Nephron (organoid): ENCODE measurements around the gene NSUN3.

Experiments
- H3K27ac Mint-ChIP-seq, 3 experiments: 2 replicates each; pipeline ENCODE4 v1.8.0; 2020; ENCODE audit warnings: mixed read lengths in 3 of 3, mild to moderate bottlenecking in 2 of 3, moderate library complexity in 1 of 3
- H3K27me3 Mint-ChIP-seq: 2 replicates; pipeline ENCODE4 v1.8.0; 2021; ENCODE audit warnings: low read depth, mild to moderate bottlenecking, moderate library complexity, mixed read lengths
- H3K36me3 Mint-ChIP-seq: 2 replicates; pipeline ENCODE4 v1.8.0; 2020; ENCODE audit warnings: low read depth, mixed read lengths
- H3K4me1 Mint-ChIP-seq: 2 replicates; pipeline ENCODE4 v1.8.0; 2020; ENCODE audit warnings: mixed read lengths
- H3K4me3 Mint-ChIP-seq, 3 experiments: 2 replicates each; pipeline ENCODE4 v1.8.0; 2020; ENCODE audit warnings: mild to moderate bottlenecking in 3 of 3, mixed read lengths in 3 of 3, moderate library complexity in 2 of 3
- H3K9me3 Mint-ChIP-seq: 2 replicates; pipeline ENCODE4 v1.8.0; 2020; ENCODE audit warnings: mixed read lengths
- TF ChIP-seq, protein P1 (sequence below), 3 experiments: fragments of 200-600 bp; sonication (generic); IDR thresholded peaks; one replicate each; pipeline ENCODE4 v1.5.0; 2021; ENCODE audit warnings: antibody characterized with exemption in 3 of 3; ENCODE audit not compliant: unreplicated experiment in 3 of 3

The NSUN3 gene

GRCh38 chr3:94092086-94092485, 29.2 kb downstream of the NSUN3 start:
- Mint-ChIP-seq H3K4me1 (no peaks in the 10 kb centered on the region), H3K4me3 (no peak overlapping the region), H3K36me3 (peaks cover 44% of the 10 kb centered on the region), H3K27me3 (no peaks in the 10 kb centered on the region), H3K9me3 (no peaks in the 10 kb centered on the region), H3K27ac (no peak overlapping the region)
- TF ChIP-seq, protein P1, sequence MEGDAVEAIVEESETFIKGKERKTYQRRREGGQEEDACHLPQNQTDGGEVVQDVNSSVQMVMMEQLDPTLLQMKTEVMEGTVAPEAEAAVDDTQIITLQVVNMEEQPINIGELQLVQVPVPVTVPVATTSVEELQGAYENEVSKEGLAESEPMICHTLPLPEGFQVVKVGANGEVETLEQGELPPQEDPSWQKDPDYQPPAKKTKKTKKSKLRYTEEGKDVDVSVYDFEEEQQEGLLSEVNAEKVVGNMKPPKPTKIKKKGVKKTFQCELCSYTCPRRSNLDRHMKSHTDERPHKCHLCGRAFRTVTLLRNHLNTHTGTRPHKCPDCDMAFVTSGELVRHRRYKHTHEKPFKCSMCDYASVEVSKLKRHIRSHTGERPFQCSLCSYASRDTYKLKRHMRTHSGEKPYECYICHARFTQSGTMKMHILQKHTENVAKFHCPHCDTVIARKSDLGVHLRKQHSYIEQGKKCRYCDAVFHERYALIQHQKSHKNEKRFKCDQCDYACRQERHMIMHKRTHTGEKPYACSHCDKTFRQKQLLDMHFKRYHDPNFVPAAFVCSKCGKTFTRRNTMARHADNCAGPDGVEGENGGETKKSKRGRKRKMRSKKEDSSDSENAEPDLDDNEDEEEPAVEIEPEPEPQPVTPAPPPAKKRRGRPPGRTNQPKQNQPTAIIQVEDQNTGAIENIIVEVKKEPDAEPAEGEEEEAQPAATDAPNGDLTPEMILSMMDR (IDR thresholded peaks at IDR 0.05; ENCODE audit: unreplicated experiment in 3 of 3): no peak

DNA sequence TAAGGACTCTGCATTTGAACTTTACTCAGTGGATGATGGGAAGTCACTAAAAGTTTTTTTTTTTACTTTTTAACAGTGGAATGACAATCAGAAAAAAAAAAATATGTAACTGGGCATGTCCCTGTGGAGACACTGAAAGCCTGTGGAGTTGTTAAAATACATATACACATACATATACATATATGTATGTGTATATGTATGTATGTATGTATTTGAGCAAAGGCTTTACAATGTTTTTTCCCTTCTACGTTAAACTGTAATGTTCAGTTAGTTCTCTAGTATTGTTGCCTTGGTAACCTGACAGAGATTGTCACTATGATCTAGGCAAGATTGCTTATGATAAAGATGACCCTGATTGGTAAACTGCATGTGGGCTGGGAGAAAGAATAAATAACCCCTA, 30.3 kb downstream of the NSUN3 start:
- TF ChIP-seq, protein P1 (IDR thresholded peaks at IDR 0.05; ENCODE audit: unreplicated experiment in 3 of 3): no peak
- H3K4me1 Mint-ChIP-seq: no peaks in the 10 kb centered on the region
- no peaks in the 10 kb centered on the region for H3K9me3 Mint-ChIP-seq
- H3K4me3 Mint-ChIP-seq: no peak overlapping the region
- H3K27ac Mint-ChIP-seq: no peak overlapping the region
- no peaks in the 10 kb centered on the region for H3K27me3 Mint-ChIP-seq
- peaks cover 48% of the 10 kb centered on the region for H3K36me3 Mint-ChIP-seq

GRCh38 chr3:94095111-94095510, 32.2 kb downstream of the NSUN3 start:
- Mint-ChIP-seq H3K4me1 (no peaks in the 10 kb centered on the region), H3K9me3 (no peaks in the 10 kb centered on the region), H3K27me3 (no peaks in the 10 kb centered on the region), H3K27ac (no peak overlapping the region), H3K36me3 (peaks cover 57% of the 10 kb centered on the region), H3K4me3 (no peak overlapping the region)
- TF ChIP-seq, protein P1 (IDR thresholded peaks at IDR 0.05; ENCODE audit: unreplicated experiment in 3 of 3): no peak

GRCh38 chr3:94098452-94098851, 35.6 kb downstream of the NSUN3 start:
- TF ChIP-seq, protein P1 (IDR thresholded peaks at IDR 0.05; ENCODE audit: unreplicated experiment in 3 of 3): no peak
- Mint-ChIP-seq H3K9me3 (no peaks in the 10 kb centered on the region), H3K4me1 (no peaks in the 10 kb centered on the region), H3K4me3 (no peak overlapping the region), H3K36me3 (peaks cover 46% of the 10 kb centered on the region), H3K27ac (no peak overlapping the region), H3K27me3 (no peaks in the 10 kb centered on the region)

DNA sequence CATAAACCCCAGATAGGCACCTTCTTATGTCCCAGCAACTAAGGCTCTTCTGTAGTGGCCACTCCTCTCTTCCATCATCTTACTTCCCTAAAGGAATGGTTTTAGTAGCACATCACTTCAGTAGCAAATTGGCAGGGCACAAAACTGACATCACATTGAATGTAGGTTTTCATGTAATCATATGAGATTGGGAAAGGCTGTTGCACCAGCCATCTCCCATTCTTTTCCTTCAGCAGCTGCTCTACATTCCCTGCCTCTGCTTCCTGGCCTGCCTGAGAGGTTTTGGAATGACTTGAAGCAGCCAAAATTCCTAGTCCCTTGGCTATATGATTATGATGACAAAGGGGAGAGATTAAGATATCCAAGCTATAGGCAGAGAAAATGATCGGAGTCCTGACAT, 36.5 kb downstream of the NSUN3 start:
- Mint-ChIP-seq H3K4me3 (no peak overlapping the region), H3K27me3 (no peaks in the 10 kb centered on the region), H3K36me3 (peaks cover 44% of the 10 kb centered on the region), H3K4me1 (no peaks in the 10 kb centered on the region), H3K27ac (no peak overlapping the region), H3K9me3 (no peaks in the 10 kb centered on the region)
- TF ChIP-seq, protein P1 (IDR thresholded peaks at IDR 0.05; ENCODE audit: unreplicated experiment in 3 of 3): no peak

DNA sequence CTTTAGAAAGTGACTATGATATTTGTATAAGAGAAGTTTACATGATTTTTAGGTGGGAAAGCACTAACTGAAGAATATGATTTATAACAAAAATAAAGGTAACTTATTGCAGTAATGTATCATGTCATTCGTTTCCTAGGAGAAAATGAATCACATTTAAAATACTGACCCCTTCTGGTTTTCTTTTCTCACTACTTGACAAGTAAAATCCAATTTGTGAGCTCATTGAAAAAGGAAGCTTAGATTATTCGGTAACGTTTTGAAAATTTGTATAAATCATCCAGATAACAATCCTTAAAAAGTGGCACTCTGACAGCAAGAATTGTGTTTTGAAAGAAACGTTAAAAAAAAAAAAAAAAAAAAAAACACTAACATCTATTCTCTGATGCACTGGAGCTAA, 39.0 kb downstream of the NSUN3 start:
- H3K27ac Mint-ChIP-seq: no peak overlapping the region
- TF ChIP-seq, protein P1 (IDR thresholded peaks at IDR 0.05; ENCODE audit: unreplicated experiment in 3 of 3): no peak
- no peaks in the 10 kb centered on the region for H3K9me3 Mint-ChIP-seq
- H3K36me3 Mint-ChIP-seq: peaks cover 44% of the 10 kb centered on the region
- H3K27me3 Mint-ChIP-seq: no peaks in the 10 kb centered on the region
- H3K4me1 Mint-ChIP-seq: no peaks in the 10 kb centered on the region
- H3K4me3 Mint-ChIP-seq: no peak overlapping the region
